Esophagus squamous epithelium (tissue), 5 donors: Measurements from ENCODE around the gene LEO1. TPM values are rescaled to one million over a fixed set of nuclear protein-coding genes. Genes with fewer than 3 reads are reported as not detected.
"Not testable (repeated sequence)": the region's sequence is repeated elsewhere in the genome, so short reads cannot be mapped to it uniquely, and the experiment has no call there.

ENCODE experiments used
- DNase-seq: peaks from one replicate; lab custom pipeline; 2025; lab: John Stamatoyannopoulos, UW
- H3K27ac ChIP-seq, 4 donors: fragments of 200-600 bp; sonication (generic); one replicate each; pipeline ENCODE4 v1.5.1; 2016 to 2019; ENCODE audit warnings: mild to moderate bottlenecking in 1 of 4
- H3K27me3 ChIP-seq, 4 donors: fragments of 200-600 bp; sonication (generic); 1 replicate in 3 of 4; 2 replicates in 1 of 4; pipeline versions ENCODE4 v1.5.1 to v1.6.0; 2017 to 2021; ENCODE audit warnings: antibody characterized with exemption in 1 of 4
- H3K36me3 ChIP-seq, 3 donors: fragments of 200-600 bp; sonication (generic); one replicate each; pipeline ENCODE4 v1.5.1; 2016 to 2019
- H3K4me1 ChIP-seq, 3 donors: fragments of 200-600 bp; sonication (generic); one replicate each; pipeline ENCODE4 v1.5.1; 2017 to 2019
- H3K4me3 ChIP-seq, 4 donors: fragments of 200-600 bp; sonication (generic); 1 replicate in 3 of 4; 2 replicates in 1 of 4; pipeline ENCODE4 v1.5.1; 2016 to 2019; ENCODE audit warnings: mild to moderate bottlenecking in 2 of 4, moderate library complexity in 1 of 4
- H3K9me3 ChIP-seq, 3 donors: fragments of 200-600 bp; sonication (generic); one replicate each; pipeline ENCODE4 v1.5.1; 2016 to 2019
- POLR2A ChIP-seq, 4 donors: fragments of 450-650 bp; IDR thresholded peaks; one replicate each; pipeline ENCODE4 v1.6.1; 2017; ENCODE audit warnings: antibody characterized with exemption in 4 of 4, mild to moderate bottlenecking in 4 of 4, moderate library complexity in 3 of 4
- WGBS, 2 donors: methylation state at CpG; one replicate each; pipeline ENCODE4 v1.1.5; 2018; 5-methylcytosine and 5-hydroxymethylcytosine counted together
- intact Hi-C: fragments of 100-400 bp; cut with DNase I; formaldehyde crosslinking; loops from one replicate; pipeline ENCODE4 v1.15.0; 2022
- total RNA-seq, 4 donors: library from RNA; depleted of rRNA; stranded (reverse); fragments of >200 nt; gene quantifications; one replicate each; pipeline ENCODE4 v1.1.0, GENCODE V29; 2016
- TF ChIP-seq, protein P1 (sequence below), 6 experiments: fragments of 450-650 bp in 4 of 6; fragments of 200-600 bp in 2 of 6; sonication (generic) in 2 of 6; IDR thresholded peaks; one replicate each; pipeline ENCODE4 v1.5.1; 2016 to 2019; ENCODE audit warnings: antibody characterized with exemption in 6 of 6, mild to moderate bottlenecking in 4 of 6, moderate library complexity in 4 of 6
- donor health status: DM: yes; HTN: yes; CAD: no.

Gene LEO1
- total RNA-seq, 4 donors from 2014 or later, result 23.5 to 38.3 (median 32.4) TPM

DNA sequence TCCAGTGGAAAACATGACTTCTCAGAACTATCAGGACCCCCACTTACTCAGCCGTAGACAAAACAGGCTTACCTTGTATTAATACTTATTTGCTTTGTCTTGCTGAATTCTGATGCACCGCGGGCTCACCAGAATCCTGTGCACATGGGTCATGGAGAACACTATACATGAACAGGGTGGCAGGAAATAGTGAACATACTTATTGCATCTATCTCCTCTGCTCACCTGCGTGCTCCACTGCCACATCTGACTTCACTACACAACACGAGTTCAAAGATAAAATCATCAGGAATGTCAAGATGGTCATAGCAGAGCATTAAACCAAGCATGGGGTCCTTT lies 36.8 kb upstream of the LEO1 start:
- TF ChIP-seq POLR2A (IDR thresholded peaks at IDR 0.05), result no peak
- TF ChIP-seq, protein P1, sequence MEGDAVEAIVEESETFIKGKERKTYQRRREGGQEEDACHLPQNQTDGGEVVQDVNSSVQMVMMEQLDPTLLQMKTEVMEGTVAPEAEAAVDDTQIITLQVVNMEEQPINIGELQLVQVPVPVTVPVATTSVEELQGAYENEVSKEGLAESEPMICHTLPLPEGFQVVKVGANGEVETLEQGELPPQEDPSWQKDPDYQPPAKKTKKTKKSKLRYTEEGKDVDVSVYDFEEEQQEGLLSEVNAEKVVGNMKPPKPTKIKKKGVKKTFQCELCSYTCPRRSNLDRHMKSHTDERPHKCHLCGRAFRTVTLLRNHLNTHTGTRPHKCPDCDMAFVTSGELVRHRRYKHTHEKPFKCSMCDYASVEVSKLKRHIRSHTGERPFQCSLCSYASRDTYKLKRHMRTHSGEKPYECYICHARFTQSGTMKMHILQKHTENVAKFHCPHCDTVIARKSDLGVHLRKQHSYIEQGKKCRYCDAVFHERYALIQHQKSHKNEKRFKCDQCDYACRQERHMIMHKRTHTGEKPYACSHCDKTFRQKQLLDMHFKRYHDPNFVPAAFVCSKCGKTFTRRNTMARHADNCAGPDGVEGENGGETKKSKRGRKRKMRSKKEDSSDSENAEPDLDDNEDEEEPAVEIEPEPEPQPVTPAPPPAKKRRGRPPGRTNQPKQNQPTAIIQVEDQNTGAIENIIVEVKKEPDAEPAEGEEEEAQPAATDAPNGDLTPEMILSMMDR (IDR thresholded peaks at IDR 0.05), result no peak
- intact Hi-C loops, result no loop called here
- no peaks in the 10 kb centered on the region for H3K27me3 ChIP-seq
- 84 to 90% methylated on average over 5 of the region's 5 CpGs for WGBS, 2 donors
- no peak overlapping the region for H3K4me3 ChIP-seq
- H3K4me1 ChIP-seq, result peaks cover 21 to 96% (median 37%) of the 10 kb centered on the region in 3 donors
- peak overlapping the region in 3 of 4 donors; percentile 73 to 89 (median 87) for H3K27ac ChIP-seq
- no peak for DNase-seq
- H3K9me3 ChIP-seq, result no peaks in the 10 kb centered on the region
- H3K36me3 ChIP-seq, result no peaks in the 10 kb centered on the region

DNA sequence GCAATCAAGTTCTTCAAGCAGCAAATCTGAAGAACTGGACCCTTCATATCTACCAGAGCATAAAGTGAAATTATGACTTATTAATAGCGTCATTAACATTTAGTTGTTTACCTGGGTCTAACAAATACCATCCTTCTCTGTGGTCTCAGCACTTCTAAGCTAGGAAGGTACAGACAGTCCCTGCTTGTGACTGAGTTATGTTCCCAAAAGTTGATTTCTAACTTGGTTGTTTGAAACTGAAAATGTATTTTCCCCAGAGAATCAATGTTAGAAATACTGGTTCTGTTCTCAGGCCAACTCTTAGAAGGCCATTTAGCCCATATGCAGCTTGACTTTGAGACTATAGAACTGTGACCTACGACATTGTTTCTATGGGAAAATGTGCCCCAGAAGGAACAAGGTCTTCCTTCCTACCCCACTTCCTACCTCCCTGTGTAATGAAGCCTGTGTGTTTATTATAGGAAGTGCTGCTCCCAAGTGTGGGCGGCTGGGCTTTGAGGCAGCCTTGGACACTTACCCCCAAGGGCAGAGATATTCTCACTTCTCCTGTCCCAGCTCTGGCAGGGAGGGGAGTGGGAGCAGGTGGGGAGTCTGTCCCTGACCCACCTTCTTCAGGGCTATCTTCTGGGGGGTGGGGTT lies 35.2 kb upstream of the LEO1 start:
- intact Hi-C loops, result no loop called here
- no peak for DNase-seq
- Histone ChIP-seq H3K27ac (peak overlapping the region; percentile 63 to 89 (median 80)), H3K36me3 (no peaks in the 10 kb centered on the region), H3K27me3 (no peaks in the 10 kb centered on the region), H3K4me3 (no peak overlapping the region), H3K4me1 (peaks cover 21 to 81% (median 29%) of the 10 kb centered on the region in 3 donors), H3K9me3 (no peaks in the 10 kb centered on the region)
- WGBS, 2 donors, result 55 to 60% methylated on average over 3 of the region's 3 CpGs
- TF ChIP-seq, protein P1 (IDR thresholded peaks at IDR 0.05), result no peak
- no peak for TF ChIP-seq POLR2A (IDR thresholded peaks at IDR 0.05)

DNA sequence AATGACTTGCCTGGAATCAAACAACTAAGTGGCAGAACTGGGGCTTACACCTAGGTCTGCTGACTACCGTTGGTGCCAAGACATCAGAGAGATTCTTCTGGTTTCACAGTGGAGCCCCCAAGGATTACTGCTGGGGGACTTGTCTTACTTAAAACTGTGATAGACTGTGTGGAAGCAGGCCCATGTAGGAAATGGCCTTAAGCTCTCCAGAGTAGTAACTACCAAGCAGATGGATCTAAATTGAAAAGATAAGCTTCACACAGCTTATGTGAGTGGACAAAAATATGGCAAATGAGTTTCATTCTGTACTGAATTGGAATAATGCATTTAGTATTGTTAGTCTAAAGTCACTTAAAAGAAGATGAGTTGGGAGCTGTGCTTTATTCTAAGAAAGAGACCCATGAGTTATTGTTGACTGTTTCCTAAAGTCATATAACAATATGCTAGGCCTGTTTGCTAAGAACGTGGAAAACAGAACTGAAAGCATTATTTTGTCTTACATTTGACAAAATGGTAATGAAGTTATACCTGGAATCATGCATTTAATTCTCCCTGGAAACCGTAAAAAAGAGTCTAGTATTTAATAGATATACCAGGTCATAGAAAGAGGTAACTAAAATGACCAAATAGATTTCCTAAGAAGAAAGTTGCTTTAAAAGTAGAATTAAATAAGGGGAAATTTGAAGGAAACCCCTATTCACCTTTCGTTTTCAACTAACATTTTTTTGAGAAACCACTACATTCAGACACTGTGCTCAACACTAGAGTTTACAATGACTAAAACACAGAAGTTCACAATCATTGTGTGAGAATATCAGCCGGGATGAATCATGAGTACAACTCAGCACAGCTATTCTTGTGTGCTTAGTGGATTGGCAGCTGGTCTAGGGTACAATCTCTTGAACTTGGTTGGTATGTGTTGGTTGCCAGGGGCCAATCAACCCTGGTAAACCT lies 34.4 kb upstream of the LEO1 start:
- Histone ChIP-seq H3K4me1 (peaks cover 21 to 73% (median 26%) of the 10 kb centered on the region in 3 donors), H3K9me3 (no peaks in the 10 kb centered on the region), H3K4me3 (no peak overlapping the region), H3K36me3 (no peaks in the 10 kb centered on the region), H3K27me3 (no peaks in the 10 kb centered on the region), H3K27ac (peak overlapping the region; percentile 63 to 89 (median 80))
- TF ChIP-seq, protein P1 (IDR thresholded peaks at IDR 0.05), result no peak
- no peak for TF ChIP-seq POLR2A (IDR thresholded peaks at IDR 0.05)
- WGBS, 2 donors, result 35 to 45% methylated on average over 5 of the region's 5 CpGs
- DNase-seq, result no peak
- intact Hi-C loops, result no loop called here

DNA sequence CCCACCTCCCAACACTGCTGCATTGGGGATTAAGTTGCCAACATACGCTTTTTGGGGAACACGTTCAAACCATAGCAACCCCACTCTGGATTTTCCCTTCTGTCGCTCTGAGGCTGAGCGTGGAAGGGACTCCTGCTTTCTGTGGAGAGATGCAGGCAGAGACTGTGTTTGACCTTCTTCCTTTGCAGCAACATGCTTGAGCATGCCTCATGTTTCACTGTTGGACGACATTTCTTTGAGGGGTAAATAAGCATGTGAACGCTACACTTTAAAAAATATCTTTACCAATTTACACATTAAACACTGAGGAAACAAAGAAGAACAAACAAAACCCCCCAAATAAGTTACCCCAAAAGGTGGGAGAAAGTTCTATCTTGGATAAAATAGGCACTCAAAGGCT lies 33.2 kb upstream of the LEO1 start:
- WGBS, 2 donors, result 49 to 70% methylated on average over 6 of the region's 6 CpGs
- DNase-seq, result no peak
- Histone ChIP-seq H3K27me3 (no peaks in the 10 kb centered on the region), H3K27ac (peak overlapping the region; percentile 25 to 89 (median 80)), H3K4me3 (no peak overlapping the region), H3K36me3 (no peaks in the 10 kb centered on the region), H3K4me1 (peaks cover 21 to 61% (median 26%) of the 10 kb centered on the region in 3 donors), H3K9me3 (no peaks in the 10 kb centered on the region)
- intact Hi-C loops, result no loop called here
- TF ChIP-seq, protein P1 (IDR thresholded peaks at IDR 0.05), result no peak
- no peak for TF ChIP-seq POLR2A (IDR thresholded peaks at IDR 0.05)

DNA sequence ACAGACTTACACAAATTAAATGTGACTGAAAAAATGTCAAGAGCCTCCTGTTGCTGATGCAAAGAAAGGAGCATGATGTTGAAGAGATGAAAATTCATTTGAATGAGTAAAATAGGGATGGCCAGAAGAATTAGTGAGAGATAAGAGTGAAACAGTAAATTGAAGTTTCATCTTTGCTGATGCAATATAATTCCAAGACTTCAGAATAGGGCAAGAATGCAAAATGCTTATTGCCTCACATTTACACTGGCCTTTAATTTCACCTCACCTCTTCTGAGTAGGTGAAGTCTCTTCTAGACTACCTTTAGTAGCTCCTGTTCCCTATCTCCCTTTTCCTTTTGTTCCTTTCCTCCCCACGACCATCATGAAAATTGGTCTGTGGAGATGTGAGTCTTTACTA lies 32.1 kb upstream of the LEO1 start:
- TF ChIP-seq, protein P1 (IDR thresholded peaks at IDR 0.05), result no peak
- no peak for TF ChIP-seq POLR2A (IDR thresholded peaks at IDR 0.05)
- H3K9me3 ChIP-seq, result no peaks in the 10 kb centered on the region
- H3K4me1 ChIP-seq, result peaks cover 21 to 50% (median 26%) of the 10 kb centered on the region in 3 donors
- peak overlapping the region in 3 of 4 donors; percentile 73 to 89 (median 87) for H3K27ac ChIP-seq
- no peak for DNase-seq
- WGBS, 2 donors, result 33 to 60% methylated on average over 1 of the region's 1 CpG
- no peaks in the 10 kb centered on the region for H3K27me3 ChIP-seq
- intact Hi-C loops, result no loop called here
- H3K4me3 ChIP-seq, result no peak overlapping the region
- H3K36me3 ChIP-seq, result no peaks in the 10 kb centered on the region

DNA sequence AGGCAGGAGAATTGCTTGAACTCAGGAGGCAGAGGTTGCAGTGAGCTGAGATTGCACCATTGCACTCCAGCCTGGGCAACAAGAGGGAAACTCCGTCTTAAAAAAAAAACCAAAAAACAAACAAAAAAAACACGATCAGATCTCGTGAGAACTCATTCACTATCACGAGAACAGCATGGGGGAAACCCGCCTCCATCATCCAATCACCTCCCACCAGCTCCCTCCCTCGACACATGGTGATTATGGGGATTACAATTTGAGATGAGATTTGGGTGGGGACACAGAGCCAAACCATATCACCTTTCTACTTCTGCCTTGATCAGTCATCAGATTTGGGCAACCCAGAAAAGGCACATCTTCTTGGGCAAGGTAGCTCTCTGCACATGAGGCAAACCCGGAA lies 31.5 kb upstream of the LEO1 start:
- intact Hi-C loops, H3K27me3 ChIP-seq, H3K36me3 ChIP-seq, H3K4me3 ChIP-seq, H3K27ac ChIP-seq, DNase-seq, H3K9me3 ChIP-seq: not testable (repeated sequence)
- H3K4me1 ChIP-seq, result peaks cover 19 to 44% (median 26%) of the 10 kb centered on the region in 3 donors
- WGBS, 2 donors, result 71 to 91% methylated on average over 7 of the region's 7 CpGs
